ENCODE measurements around the gene TPCN1. TPM values are rescaled to one million over a fixed set of nuclear protein-coding genes. Genes with fewer than 3 reads are reported as not detected.
A peak's percentile ranks its signal among the peaks of the same experiment; 100 is the strongest.

The TPCN1 gene
- total and polyA plus RNA-seq, 10 donors, result 15.5 to 90.1 (median 46.7) TPM

DNA sequence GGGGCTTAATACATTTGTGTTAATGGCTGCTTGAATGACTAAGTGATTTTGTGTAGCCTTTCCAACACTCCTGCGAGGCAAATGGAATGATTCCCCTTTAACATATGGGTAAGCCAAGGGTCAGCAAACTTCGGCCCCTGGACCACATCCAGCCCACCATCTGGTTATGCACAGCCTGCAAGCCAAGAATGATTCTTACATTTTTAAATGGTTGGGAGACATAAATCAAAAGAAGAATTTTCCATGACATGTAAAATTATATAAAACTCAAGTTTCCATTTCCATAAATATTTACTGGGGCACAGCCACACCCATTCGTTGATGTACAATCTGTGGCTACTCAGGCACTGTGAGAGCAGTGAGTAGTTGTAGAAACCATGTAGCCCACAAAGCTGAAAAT, 104.7 kb downstream of the TPCN1 start:
- H3K9me3 ChIP-seq, result peaks cover 0 to 8% (median 0%) of the 10 kb centered on the region in 8 donors
- peak overlapping the region in 5 of 8 donors; percentile 52 to 72 (median 63) for H3K27ac ChIP-seq
- 72 to 85% (median 76%) methylated on average over 3 of the region's 3 CpGs for WGBS, 5 donors
- no peaks in the 10 kb centered on the region for H3K27me3 ChIP-seq (replicated peaks in 1 of 7)
- TF ChIP-seq, protein P1, sequence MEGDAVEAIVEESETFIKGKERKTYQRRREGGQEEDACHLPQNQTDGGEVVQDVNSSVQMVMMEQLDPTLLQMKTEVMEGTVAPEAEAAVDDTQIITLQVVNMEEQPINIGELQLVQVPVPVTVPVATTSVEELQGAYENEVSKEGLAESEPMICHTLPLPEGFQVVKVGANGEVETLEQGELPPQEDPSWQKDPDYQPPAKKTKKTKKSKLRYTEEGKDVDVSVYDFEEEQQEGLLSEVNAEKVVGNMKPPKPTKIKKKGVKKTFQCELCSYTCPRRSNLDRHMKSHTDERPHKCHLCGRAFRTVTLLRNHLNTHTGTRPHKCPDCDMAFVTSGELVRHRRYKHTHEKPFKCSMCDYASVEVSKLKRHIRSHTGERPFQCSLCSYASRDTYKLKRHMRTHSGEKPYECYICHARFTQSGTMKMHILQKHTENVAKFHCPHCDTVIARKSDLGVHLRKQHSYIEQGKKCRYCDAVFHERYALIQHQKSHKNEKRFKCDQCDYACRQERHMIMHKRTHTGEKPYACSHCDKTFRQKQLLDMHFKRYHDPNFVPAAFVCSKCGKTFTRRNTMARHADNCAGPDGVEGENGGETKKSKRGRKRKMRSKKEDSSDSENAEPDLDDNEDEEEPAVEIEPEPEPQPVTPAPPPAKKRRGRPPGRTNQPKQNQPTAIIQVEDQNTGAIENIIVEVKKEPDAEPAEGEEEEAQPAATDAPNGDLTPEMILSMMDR (IDR thresholded peaks at IDR 0.05 in 8 of 11, conservative IDR thresholded peaks at IDR 0.05 in 3 of 11), result no peak
- TF ChIP-seq POLR2A (IDR thresholded peaks at IDR 0.05) (no peak), POLR2AphosphoS5 (IDR thresholded peaks at IDR 0.05) (peak in 1 of 3 donors; percentile 59)
- no peak overlapping the region for H3K4me3 ChIP-seq
- peaks cover 10 to 73% (median 33%) of the 10 kb centered on the region in 6 donors for H3K4me1 ChIP-seq
- intact Hi-C loops (cut with DNase I; ENCODE audit: low total_unique reads), result loop anchor here (10.0 kb wide), 1 partner anchor 99 kb away; the partner anchor contains the start of gene SDSL
- H3K36me3 ChIP-seq, result peaks cover 0 to 100% (median 17%) of the 10 kb centered on the region in 6 donors
- DNase-seq, result no peak

DNA sequence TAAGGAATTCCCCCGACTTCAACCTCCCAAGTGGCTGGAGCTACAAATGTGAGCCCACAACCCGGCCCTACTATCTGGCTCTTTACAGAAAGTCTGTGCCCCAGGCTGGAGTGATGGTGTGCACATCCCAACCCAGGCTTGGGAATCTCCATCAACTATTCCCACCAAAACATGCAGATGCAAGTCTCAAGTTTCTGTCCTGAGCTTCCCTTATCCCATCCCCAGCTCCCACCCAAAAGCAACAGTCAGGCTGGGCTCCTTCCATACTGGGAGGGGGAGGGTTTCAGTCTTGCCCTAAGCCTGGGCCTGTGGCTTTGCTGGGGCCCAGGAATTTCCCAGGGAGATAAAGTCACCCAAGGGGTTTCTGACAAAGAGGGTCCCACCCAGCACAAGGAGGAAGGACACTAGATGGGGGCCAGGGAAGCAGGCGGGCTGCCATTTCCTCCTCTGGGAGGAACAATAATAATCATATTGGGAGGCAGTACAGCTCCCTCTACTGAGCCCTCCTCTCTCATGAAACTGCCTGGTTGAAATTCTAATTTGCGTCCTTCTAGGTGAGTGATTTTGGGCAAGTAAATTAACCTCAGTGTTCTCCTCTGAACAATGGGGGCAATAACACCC, 105.6 kb downstream of the TPCN1 start:
- TF ChIP-seq, protein P1 (IDR thresholded peaks at IDR 0.05 in 8 of 11, conservative IDR thresholded peaks at IDR 0.05 in 3 of 11), result no peak
- TF ChIP-seq POLR2A (IDR thresholded peaks at IDR 0.05) (no peak), POLR2AphosphoS5 (IDR thresholded peaks at IDR 0.05) (no peak)
- 67 to 79% (median 69%) methylated on average over 4 of the region's 4 CpGs for WGBS, 5 donors

DNA sequence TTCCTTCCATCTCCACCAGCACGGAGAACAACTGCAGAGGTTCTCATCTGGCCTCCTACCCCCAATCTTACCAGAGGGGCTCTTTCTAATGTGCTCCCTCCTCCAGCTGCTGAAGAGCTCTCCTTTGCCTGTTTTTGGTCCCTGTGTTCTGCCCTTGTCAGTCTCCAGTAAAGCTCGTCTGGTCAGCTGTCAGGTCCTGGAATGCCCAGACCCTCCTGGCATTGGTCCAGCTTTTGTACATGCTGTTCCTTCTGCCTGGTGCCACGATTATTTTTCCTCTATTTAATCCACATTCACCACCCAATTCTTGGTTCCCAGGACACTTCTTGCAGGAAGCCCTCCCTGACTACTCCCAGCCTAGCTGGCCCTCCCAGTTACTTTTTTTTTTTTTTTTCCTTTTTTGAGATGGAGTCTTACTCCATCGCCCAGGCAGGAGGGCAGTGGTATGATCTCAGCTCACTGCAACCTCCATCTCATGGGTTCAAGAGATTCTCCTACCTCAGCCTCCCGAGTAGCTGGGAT, 107.2 kb downstream of the TPCN1 start:
- intact Hi-C loops (cut with DNase I; ENCODE audit: low total_unique reads), result loop anchor here (10.0 kb wide), 1 partner anchor 96 kb away; the partner anchor contains the start of gene SDSL
- peak overlapping the region in 4 of 8 donors; percentile 8 to 71 (median 66) for H3K27ac ChIP-seq
- peaks cover 0 to 97% (median 21%) of the 10 kb centered on the region in 6 donors for H3K36me3 ChIP-seq
- peaks cover 17 to 89% (median 52%) of the 10 kb centered on the region in 6 donors for H3K4me1 ChIP-seq
- no peaks in the 10 kb centered on the region for H3K9me3 ChIP-seq
- no peak overlapping the region for H3K4me3 ChIP-seq
- WGBS, 5 donors, result 79 to 86% (median 80%) methylated on average over 5 of the region's 5 CpGs
- TF ChIP-seq POLR2AphosphoS5 (IDR thresholded peaks at IDR 0.05) (no peak), POLR2A (IDR thresholded peaks at IDR 0.05) (no peak)
- TF ChIP-seq, protein P1 (IDR thresholded peaks at IDR 0.05 in 8 of 11, conservative IDR thresholded peaks at IDR 0.05 in 3 of 11), result no peak
- H3K27me3 ChIP-seq (replicated peaks in 1 of 7), result no peaks in the 10 kb centered on the region
- DNase-seq, result no peak

More for the DNA sequence above, 105.6 kb downstream of the TPCN1 start:
- Histone ChIP-seq H3K4me3 (no peak overlapping the region), H3K27ac (peak overlapping the region; percentile 6 to 72 (median 57)), H3K4me1 (peaks cover 10 to 83% (median 37%) of the 10 kb centered on the region in 6 donors), H3K36me3 (peaks cover 0 to 100% (median 19%) of the 10 kb centered on the region in 6 donors), H3K27me3 (replicated peaks in 1 of 7) (no peaks in the 10 kb centered on the region), H3K9me3 (peaks cover 0 to 3% (median 0%) of the 10 kb centered on the region in 8 donors)
- intact Hi-C loops (cut with DNase I; ENCODE audit: low total_unique reads), result loop anchor here (10.0 kb wide), 1 partner anchor 98 kb away; the partner anchor contains the start of gene SDSL
- DNase-seq, result no peak

Measured in spleen (tissue), 11 donors.